D341Med (cell line): Measurements from ENCODE around the gene NAE1.
A peak's percentile ranks its signal among the peaks of the same experiment; 100 is the strongest.

Experiments used
- DNase-seq: peaks from one replicate; pipeline ENCODE4 v3.0.0; 2012; ENCODE audit warnings: low spot score

NAE1 gene

DNA sequence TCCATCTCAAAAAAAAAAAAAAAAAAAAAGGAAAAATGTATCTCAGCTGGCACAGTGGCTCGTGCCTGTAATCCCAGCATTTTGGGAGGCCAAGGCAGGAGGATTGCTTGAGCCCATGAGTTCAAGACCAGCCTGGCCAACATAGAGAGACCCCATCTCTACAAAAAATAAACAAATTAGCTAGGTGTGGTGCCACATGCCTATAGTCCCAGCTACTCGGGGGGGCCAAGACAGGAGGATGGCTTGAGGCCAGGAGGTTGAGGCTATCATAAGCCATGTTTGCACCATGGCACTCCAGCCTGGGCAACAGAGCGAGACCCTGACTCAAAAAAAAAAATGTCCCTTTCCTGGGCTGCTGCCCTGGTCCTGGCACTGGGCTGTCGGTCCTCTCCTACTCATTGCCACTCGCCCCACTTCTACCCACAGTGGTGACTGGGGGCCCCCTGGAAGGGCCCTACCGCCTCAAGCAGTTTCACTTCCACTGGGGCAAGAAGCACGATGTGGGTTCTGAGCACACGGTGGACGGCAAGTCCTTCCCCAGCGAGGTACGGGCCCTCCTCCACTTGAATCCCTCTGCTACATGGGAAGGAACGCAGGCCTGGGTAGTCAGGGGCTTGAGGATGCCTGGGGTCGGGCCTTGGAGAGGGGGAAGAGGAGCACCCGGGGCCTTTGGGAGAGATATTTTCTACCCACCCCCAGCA, 19.5 kb upstream of the NAE1 start:
- DNase-seq: no peak

DNA sequence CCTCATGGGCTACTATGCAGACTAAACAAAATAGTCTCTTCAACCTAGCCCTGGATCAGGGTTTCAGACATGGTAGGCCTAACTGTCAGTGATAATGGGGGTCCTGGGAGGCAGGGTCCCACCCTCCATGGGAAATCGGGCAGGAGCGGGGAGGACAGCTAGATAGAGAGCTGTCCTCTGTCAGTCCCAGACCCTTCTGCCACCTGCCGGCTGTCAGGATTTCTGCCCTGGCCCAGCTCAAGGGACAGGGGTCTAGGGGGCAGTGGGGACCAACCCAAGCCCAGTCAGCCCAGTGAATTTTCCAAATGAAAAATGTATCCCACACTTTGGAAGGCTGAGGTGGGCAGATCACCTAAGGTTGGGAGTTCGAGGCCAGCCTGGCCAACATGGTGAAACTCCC, 18.8 kb upstream of the NAE1 start:
- DNase-seq: no peak

DNA sequence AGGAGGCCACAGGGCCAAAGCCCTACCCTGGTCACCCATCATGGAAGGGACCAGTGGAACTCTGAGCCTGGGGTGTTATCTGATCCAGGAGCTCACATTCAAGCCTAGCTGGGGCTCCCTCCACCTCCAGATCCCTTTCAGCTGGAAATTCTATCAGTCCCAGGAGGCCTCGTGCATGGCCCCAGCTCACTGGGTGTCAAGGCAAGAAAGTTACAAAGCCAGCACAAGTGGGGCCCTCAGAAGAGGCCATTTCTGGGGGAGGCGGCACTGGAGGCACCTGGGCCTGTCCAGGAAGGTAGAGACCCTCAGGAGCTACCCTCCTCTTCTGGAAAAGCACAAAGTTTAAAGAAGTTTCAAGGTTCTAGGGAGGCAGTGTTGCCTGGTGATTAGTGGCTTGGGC, 18.2 kb upstream of the NAE1 start:
- no peak for DNase-seq

DNA sequence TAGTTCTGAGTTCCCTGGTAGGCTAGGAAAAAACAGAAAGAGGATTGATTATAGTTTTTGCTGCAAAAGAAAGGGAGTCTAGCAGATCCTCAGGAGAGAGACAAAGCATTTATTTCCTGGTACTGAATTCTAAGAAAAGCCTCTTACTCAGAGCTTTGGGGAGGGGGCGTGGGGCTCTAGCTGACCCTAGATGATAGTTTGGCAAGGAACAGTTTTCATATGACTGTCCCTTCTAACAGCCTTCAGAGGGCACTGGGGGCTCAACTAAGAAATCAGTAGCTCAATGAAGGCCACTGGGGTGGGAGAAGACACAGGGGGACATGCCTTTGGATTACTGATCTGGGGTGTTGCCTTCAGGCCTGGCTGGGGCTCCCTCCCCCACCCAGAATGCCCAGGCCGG, 17.4 kb upstream of the NAE1 start:
- no peak for DNase-seq

DNA sequence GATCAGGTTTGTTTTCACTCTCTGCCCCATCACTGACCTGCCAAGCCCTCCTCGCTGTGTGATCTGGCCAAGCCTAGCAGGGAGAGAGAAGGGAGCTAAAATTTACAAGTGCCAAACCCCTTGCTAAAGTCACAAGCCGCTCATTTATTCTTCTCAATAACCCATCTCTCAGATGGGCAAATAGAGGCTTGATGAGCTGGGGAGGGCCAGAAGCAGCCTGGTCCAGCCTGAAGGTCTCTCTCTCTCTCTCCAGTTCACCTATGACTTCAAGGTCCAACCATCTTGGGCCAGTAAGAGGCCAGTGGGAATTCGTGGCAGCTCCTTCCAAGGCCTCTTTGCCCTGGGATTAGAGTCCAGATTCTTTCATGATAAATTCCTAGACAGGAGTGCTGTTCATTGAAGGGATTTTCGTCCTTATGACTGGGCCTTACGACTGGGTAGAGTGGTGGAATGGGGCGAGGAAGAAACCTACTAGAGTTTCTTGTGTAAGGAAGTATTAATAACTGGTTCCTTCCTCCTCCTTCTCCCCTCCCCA, 16.8 kb upstream of the NAE1 start:
- no peak for DNase-seq

DNA sequence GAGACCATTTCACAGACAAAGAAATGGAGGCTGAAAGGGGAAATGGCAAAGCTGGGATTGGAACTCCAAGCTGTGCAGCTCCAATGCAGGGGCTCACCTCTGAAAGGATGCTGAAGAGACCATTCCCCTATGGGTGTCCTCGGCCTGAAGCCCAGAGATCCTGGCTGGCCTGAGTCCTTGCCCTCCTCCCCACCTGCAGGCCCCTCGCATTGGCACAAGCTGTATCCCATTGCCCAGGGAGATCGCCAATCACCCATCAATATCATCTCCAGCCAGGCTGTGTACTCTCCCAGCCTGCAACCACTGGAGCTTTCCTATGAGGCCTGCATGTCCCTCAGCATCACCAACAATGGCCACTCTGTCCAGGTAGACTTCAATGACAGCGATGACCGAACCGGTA, 16.1 kb upstream of the NAE1 start:
- DNase-seq: no peak

DNA sequence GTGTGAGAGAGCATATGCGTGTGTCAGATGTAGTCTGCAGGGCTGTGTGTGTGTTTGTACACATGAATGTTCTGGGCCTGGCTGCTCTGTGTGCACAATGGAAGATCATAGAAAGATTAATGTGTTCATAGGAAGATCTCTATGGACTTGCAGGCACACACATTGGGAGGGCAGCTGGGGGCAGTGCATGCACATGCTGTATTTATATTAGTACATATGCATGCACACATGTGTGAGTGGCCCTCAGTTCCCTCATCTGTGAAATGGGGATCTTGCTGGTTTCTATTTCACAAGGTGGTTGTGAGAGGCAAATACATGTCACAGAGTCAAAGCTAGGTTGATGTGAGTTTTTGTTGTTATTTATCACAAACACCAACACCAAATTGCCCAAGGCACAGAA, 15.5 kb upstream of the NAE1 start:
- no peak for DNase-seq

DNA sequence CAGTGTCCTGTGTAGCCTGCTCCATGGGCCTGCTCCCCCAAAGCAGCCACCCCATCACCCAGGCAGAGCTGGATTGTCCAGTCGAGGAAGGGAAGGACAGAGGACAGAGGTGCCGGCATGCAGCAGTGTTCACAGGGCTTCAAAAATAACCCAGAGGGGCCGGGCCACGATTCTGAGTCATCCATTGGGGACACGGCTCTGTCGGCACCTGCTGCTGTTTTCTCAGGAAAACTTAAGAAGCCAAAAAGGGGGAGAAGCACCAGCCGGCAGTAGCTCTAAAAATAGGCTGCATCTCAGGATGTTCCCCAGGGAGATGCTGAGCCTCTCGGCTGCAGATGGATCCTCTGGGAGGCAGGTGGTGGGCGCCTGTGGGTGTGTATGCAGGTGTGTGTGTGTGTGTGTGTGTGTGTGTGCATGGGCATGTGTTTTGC, 15.0 kb upstream of the NAE1 start:
- DNase-seq: peak; percentile 87

DNA sequence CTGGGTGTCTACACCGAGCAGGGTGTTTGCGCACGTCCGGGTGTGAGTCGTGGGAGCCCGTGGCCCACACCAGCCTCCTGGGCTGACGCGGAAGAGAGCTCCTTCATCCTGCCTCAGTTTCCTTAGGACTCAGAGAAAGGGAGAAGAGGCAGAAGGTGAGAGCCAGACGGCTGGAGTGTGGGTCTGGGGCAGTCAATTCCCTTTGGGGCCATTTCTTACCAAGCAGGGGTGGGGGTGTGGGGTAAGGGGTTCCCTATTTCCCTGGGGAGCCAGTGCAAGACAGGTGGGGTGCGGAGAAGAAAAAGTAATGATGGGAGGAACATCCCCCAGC, 14.3 kb upstream of the NAE1 start:
- no peak for DNase-seq

DNA sequence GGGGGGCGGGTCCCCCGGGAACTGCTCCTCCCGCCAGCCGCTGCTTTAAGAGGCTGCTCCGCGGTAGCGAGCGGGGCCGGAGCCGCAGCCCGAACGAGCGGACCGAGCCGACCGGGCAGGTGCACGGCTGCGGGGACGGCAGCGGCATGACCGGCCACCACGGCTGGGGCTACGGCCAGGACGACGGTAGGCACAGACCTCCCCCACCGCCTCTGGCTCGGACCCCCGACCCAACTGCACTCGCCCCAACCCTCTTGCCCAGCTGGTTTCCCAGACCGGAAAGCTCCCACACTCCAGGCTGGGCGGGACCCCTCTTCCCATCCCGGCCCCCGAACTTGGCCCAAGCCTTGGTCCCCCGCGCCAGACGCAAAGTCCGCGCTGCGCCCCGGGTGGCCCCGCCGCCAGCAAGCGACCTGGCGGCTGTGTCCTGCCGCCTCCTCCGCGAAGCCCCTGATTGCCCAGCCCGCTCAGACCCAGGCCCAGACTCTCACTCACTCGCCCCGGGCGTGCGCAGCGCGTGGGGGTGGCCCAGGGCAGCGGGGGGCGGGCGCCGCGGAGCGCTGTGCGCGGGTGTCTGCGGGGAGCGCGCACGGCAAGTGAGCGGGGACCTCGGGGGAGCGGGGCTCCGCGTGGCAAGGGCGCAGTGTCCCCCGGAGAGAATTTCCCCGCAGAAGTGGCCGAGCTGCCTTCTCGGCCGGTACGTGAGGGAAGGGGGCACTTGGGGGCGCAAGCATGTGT, 13.7 kb upstream of the NAE1 start, which contains the start of gene CA7:
TSS of gene CA7 (plus strand) at position 73 of the 738 bp plus-strand sequence. CDS start at position 147, 74 bp downstream.
- DNase-seq: no peak

DNA sequence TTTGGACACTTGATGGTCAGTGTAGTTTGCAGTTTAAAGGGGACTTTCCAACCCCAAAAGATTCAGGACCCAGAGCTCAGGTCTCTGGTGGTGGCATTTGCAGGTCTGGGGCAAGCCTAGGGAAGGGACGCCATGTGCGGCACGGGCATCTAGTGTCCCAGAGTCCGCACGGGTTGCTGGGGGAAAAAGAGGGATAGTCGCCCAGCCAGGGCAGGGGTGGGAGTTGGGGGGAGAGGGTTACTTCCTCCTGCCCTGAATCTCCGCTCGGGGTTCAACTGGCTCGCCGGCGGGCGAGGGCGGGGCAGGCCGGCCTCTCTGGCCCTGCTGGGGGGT, 13.2 kb upstream of the NAE1 start:
- no peak for DNase-seq

DNA sequence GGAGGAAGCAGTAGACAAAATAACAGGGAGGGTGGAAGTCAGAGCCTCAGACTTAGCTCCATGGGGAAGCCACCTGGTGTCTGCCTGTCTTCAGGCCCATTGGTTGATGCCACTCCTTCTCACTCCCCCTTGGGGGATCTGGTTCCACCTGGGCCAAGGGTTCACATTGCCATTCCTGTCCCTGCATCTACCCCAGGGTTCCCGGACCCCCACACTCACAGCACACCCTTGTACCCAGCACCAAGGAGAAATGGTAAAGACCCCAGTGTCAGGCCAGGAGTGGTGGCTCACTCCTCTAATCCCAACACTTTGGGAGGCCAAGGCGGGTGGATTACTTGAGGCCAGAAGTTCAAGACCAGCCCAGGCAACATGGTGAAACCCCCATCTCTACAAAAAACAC, 12.4 kb upstream of the NAE1 start:
- no peak for DNase-seq

DNA sequence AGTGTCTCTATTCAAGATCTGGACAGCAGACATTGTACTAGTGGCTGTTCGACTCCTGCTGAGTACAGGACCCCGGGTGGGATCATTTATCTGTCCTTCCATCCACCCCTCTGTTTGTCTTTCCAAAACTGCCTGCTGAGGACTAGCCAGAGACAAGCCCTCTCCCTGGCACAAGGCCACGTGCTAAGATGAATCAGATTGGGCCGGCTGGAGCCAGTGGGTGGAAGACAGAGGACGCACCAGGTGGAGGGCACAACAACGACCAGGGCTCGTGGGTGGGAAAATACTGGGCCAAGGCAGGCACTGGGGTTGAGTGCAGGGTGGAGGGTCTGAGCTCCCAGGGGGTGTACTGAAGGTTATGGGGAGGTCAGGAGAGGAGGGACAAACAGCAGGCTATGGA, 12.0 kb upstream of the NAE1 start:
- DNase-seq: no peak

DNA sequence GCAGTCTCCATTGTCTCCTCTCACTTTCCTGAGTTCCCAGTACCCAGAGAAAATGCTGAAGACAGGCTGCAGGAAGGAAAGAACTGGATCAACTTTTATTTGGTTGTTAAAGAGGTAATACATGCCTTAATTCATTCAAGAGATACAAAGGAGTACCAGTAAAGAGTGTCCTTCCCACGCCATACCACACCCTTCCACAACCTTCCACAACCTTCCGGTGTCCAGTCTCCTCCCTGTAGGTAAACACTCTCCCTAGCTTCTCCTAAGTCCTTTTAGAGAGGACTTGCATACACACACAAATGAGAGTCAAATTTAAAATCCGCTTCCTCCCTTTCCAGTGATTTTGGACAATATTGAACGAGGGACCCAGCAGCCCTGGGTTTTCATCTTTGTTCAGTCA, 10.6 kb upstream of the NAE1 start:
- no peak for DNase-seq

DNA sequence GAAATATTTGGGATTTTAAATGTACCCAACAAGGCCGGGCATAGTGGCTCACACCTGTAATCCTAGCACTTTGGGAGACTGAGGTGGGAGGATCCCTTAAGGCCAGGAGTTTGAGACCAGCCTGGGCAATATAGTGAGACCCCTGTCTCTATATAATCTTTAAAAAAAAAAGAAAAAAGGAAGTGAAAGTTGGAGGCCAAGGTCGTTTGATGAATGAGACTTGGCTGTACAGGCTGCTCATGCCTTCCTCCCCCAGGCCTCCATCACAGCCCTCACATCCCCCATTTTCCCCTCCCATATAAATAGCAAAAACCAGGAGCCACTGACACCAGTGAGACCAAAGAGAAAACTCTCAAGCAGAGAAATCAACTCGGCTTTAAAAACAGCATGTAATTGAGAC, 10.1 kb upstream of the NAE1 start:
- no peak for DNase-seq

DNA sequence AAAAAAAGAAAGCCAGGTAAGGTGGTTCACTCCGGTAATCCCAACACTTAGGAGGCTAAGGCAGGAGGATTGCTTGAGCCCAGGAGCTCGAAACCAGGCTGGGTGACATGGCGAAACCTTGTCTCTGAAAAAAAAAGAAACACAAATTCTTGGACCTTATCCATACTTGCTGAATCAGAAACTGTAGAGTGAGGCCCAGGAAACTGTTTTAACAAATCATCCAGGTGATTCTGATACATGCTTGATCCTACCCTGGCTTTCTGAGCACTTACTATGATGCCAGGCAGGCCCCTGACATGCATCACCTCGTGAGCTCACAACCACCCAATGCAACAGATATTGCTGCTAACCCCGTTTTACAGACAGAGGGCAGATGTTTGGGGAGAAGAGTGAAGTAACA, 4.0 kb upstream of the NAE1 start:
- no peak for DNase-seq

DNA sequence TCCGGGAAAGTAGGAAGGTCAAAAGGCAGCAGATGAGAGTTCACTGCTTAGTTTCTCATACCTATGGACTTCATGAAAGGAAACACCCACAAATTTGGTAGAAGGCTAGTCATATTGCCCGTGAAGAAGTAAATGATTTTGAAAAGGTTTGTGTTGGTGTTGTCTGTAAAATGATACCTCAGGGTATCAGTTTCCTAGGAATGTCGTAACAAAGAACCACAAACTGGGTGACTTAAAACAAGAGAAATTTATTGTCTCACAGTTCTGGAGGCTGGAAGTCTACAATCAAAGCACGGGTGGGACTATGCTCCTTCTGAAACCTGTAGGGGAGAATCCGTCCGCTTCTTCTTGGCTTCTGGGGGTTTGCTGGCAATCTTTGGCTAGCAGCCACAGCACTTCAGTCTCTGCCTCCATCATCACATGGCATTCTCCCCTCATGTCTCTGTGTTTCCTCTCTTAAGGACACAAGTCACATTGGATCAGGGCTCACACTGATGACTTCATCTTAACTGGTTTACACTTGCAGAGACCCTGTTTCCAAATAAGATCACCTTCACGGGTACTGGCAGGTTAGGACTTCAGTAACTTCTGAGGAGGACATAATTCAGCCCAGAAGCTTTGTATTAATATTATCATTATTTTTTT, 2.0 kb upstream of the NAE1 start:
- no peak for DNase-seq

DNA sequence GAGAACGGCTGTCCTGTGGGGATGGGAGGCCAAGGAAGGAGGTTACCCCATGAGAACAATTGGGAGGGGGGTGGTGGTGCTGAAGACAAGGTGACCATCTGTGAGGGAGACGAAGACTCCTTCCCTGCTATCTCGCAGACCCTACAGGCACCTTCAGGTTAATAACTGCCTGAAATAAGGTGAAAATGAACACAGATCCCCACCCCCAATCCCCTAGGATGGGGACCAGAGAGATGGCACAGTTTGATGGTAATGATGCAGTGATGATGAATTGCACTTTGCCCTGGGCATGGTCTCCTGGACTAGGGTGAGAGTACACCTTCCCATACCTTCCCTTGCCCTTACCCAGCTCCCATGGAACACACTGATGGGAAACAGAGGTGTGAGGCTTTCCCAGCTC, 1.4 kb upstream of the NAE1 start:
- no peak for DNase-seq

DNA sequence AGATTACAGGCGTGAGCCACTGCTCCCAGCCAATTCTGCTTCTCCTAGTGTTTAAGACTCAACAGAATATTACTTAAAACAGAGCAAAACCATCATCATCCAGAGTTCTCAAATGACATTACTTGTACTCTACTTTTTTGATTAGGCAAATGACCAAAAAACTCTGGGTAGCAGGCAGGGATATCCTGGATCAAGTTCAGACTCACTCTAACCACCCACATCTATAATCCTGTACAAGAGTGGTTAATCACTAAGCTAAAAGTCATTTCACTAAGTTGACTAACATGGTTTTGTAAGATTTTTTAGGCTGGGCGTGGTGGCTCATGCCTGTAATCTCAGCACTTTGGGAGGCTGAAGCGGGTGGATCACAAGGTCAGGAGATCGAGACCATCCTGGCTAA, 6.8 kb downstream of the NAE1 start:
- no peak for DNase-seq

DNA sequence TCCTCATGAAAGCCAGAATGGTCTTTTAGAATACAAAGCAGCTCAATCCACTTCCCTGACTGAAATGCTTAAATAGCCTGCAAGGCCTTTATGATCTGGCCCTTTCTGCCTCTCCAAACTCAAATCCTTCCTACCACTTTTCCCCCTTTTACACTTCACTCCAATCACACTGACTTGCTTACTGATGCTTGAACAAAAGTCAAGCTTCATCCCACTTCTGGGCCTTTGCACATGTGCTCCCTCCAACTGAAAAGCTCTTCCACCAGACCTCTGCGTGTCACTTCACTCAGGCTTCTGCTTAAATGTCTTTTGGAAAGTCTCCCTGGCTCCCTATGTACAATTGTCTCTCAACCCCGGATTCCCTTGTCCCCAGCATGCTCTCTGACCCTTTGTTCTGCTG, 16.0 kb downstream of the NAE1 start:
- no peak for DNase-seq

DNA sequence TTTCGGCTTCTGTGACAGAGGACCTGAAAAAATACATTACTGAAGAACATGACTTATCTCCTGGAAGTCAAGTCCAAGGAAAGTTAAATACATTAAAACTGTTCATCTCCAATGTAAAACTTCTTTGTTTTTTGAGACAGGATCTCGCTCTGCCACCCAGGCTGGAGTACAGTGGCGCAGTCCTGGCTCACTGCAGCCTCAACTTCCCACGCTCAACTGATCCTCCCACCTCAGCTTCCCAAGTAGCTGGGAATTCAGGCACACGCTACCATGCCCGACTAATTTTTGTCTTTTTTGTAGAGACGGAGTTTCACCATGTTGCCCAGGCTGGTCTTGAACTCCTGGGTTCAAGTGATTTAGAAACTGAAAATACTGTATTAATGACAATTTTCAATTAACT, 19.7 kb downstream of the NAE1 start:
- DNase-seq: no peak

DNA sequence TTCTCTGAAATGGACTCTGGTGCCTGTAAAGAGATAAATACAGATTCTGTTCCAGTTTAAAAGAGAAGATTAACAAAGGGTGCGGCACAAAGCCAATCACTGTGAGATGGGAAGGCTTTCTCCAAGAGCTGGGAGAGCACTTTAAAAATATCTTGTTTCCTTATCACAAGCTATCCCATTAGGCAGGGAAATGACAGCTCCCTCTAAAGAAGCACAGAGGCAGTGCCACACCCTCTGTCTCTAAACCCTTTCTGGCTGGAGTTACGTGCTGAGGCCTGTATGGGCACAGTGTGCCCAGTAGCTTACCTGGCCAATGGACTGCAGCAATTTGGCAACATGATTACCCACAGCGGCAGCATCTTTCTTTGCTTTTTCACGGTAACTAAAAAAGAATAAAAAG, 20.4 kb downstream of the NAE1 start:
- no peak for DNase-seq

DNA sequence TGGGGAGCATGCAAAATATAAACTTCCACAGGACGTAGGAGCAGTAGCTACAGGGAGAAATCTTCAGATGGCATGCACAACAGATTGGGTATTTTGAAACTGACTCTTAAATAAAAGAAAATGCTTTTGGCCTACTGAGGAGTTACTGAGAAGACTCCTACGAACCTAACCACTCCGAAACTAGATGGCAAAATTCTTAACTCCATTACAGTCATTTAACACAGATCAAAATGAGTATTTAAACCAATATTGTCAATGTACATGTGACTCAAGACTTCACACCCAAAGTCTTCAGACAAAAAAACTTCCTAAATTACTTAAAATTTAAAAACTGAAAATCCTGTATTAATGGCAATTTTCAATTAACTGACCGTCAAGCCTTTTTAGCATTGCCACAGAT, 21.0 kb downstream of the NAE1 start:
- DNase-seq: no peak
